GM12872 (cell line): ENCODE measurements around the gene LRRC53.

Experiments
- CTCF ChIP-seq: IDR thresholded peaks from 3 replicates; pipeline ENCODE4 v1.5.1; 2011; ENCODE audit warnings: low read depth, mild to moderate bottlenecking, low read length, moderate library complexity; ENCODE audit not compliant: insufficient read depth

Gene LRRC53

DNA sequence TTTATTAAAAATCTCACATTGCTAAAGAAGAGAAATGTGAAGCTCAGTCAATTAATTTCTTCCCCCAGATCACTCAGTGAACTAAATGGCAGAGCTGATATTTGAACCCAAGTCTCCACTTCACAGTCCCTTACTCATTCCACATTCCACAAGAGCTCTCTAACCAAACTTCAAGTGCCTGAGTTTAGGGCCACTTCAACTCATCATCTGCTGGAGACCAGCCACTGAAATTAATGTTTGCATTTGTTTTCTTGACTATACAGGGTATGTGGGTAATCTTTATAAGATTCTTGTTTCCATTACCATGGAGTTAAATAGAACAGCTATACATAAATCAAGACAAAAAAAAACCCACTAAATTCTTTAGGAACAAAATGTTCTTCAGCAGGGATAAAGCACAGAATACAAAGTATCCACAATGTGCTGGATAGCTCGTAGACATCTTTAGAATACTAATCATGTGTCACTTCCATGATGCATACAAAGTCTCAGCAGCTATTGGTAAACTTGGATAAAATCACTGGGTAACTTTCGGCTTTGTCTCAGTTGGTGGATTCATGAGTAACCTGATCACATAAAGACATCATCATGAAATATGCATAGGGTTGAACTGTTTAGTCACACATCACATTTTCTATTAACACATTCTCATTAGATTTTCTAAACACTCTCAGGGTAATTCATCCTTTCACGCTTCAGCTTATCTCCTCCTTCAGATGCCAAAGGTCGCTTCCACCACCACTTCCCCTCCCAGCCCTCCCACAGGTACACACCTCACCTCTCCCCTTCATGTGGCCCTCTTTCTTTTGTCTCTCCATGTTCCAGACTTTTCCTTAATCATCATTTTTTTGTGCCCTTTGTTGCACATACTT, 89.8 kb downstream of the LRRC53 start:
- TF ChIP-seq CTCF, result no peak

DNA sequence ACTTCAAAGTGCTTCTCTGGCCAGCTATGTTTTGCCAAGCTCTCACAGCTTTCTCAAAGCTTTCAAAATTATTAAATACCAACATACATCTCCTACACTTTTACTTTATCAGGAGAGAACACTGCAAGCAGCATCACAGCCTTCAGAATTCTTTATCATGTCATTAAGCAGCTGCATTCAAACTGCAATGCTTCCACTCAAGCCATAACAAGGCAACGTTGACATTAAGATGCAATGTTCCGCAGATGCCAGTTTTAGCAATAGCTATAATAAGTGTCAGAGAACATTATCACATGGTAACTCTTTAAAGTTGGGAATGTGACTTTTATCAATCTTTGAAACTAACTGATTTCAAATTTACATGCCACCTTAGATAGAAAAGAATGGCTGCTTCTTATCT, 91.9 kb downstream of the LRRC53 start:
- TF ChIP-seq CTCF, result no peak
